GM21423 (cell line): ENCODE measurements around the gene SORCS3.
A peak's percentile ranks its signal among the peaks of the same experiment; 100 is the strongest.

Experiments used
- ATAC-seq: cut with Tn5 transposase; IDR thresholded peaks from one replicate; pipeline ENCODE4 v1.9.1; 2021; ENCODE audit warnings: mild to moderate bottlenecking, moderate library complexity; ENCODE audit not compliant: unreplicated experiment

The SORCS3 gene

GRCh38 chr10:104981995-104982394 is 340.9 kb downstream of the SORCS3 start:
- ATAC-seq = no peak

DNA sequence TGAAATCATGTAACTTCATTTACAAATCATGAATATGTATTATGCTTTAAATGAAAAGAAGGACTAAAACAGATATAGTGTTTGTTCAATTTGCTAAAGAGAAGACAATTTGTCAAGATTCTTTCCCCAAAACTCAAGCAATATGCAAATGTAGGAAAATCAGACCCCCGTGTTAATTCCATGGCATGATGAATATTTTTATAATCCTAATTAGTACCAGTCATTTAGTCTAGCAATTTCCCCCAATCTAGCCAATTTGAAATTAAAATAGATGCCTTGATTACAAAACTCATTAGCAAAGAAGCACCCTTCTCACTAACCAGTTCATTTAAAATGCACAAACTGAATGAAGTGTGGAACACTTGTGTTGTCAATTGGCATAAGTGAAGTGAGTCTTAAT is 347.6 kb downstream of the SORCS3 start:
- ATAC-seq = no peak

DNA sequence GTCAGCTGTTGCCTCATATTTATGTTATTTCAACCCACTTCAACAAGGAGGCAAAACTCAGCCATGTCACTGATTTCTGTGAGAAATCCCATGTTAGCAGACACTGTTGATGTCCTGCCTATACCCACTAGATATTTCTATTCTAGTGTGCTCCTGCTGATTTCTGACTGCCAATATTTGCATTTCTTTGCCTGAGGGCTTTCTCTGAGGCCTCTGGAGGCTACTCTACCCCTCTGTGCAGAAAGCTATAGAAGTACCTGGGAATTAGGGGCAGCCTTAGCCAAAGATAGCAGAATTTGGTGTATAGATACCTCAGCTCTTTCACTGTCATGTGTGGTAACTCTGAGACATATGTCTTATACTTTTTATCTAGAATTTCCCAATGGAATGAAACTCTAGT is 348.8 kb downstream of the SORCS3 start:
- no peak for ATAC-seq

DNA sequence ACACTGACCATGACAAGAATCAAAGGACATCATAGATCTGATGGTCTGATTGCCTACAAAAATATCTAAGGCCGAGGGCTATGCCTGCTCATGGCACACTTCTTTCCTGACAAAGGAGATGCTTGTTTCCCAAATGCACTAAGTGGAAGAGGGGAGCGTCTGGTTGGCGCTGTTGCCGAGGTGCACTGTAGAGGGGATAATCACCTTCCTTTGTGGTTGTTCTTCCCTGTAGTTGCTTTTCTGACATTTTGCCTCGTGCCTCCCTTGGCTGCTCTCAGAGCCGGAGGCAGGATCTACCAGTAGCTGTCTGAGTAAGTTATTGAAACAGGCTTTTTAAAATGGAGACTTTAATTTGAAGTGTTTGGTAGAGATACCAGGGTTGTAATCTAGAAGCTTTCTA is 352.0 kb downstream of the SORCS3 start:
- no peak for ATAC-seq

- no peak for ATAC-seq
These were observed 360.2 kb downstream of the SORCS3 start for GRCh38 chr10:105001269-105001668.

DNA sequence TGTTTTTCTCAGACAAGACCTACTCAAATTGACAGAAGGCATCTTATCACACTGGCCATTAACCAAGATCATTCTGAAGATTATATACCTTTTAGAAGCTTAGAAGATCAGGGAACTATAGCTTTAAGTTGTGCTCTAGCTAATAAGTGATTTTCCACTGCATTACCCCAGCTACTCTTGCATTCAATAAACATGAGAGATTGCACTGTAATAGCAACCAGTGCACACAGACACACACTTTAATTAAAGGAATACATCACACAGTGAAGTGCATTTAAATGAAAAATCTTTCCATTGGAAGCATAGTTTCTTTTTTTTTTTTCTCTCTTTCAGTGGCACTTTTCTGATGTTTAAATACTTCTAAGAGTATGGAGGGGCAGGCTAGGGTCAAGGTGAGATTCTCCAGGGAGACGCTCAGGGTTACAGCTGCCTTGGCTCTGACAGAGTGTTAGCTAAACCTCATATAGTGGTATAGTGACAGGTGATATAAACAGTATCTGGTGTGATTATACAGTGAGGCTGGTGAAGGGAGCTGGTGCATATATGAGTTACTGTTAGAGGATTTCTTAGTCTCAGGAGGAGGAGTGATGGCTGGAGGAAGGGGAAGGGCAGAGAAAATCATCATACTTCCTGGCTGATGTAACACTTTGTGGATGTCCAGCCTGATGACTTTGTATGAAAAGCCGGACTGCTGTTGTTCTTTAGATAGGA is 369.5 kb downstream of the SORCS3 start:
- ATAC-seq = no peak

- ATAC-seq = no peak
These were observed 376.0 kb downstream of the SORCS3 start for GRCh38 chr10:105017116-105017515.

- ATAC-seq = no peak
These were observed 376.6 kb downstream of the SORCS3 start for GRCh38 chr10:105017691-105018090.

- no peak for ATAC-seq
These were observed 382.4 kb downstream of the SORCS3 start for GRCh38 chr10:105023211-105024111.

DNA sequence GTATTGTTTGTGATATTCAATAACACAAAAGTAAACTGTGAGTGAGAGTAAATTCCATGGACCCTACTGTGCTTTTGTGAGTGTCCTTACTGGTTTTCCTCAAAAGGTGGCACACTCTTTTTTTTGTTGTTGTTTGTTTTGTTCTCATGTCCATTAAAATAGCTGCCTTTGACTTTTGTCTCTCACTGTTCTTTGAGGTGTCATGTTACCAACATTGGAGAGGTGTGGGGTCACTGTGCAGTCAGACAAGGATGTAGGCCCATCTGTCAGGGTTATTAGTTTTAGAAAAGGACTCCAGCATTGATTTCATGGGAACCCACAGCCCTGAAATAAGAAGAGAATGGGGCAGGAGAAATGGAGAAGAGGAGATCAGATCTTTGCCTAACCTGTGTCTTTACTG is 383.1 kb downstream of the SORCS3 start:
- ATAC-seq = no peak

GRCh38 chr10:105025092-105025491 is 384.0 kb downstream of the SORCS3 start:
- no peak for ATAC-seq

GRCh38 chr10:105026566-105026965 is 385.5 kb downstream of the SORCS3 start:
- ATAC-seq = no peak

DNA sequence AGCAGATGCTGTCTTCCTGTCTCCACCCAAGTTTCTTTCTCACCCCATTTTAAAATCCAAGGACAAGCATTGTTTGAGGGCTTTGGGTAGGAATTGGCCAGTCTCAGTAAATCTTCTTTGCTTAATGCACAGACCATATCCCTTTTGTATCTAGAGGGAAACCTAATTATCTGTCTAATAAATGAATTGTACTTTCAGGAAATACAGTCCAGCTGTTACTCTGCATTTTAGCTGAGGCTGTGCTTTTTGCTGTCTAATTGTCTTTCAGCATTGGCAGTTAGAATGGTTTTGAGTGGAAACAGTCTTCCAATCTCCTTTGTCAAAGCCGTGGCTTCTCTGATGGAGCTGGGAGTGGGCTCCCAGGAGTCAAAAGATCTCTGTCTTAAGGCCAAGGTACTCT is 388.2 kb downstream of the SORCS3 start:
- no peak for ATAC-seq

DNA sequence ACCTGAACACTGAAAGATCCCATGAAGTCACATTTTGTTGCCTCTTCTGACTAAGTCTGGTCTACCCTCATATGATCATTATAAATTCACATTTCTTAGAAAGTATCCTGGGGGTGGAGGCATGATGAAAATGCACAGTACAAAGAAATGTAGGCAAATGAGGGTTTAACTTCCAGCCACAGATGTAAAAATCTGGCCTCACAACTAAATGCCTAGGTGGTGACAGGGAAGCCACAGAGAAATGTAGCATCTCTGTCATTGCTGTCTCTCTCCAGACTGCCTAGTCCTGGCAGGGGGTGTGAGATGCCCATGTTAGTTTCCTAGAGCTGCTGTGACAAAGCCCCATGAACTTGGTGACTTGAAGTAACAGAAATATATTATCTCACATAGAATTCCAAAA is 395.9 kb downstream of the SORCS3 start:
- no peak for ATAC-seq

- no peak for ATAC-seq
These were observed 400.9 kb downstream of the SORCS3 start for GRCh38 chr10:105041956-105042355.

GRCh38 chr10:105042906-105043552 is 401.9 kb downstream of the SORCS3 start:
- ATAC-seq = no peak

- no peak for ATAC-seq
These were observed 403.8 kb downstream of the SORCS3 start for GRCh38 chr10:105044902-105045301.

- ATAC-seq = no peak
These were observed 415.3 kb downstream of the SORCS3 start for GRCh38 chr10:105056413-105056812.

DNA sequence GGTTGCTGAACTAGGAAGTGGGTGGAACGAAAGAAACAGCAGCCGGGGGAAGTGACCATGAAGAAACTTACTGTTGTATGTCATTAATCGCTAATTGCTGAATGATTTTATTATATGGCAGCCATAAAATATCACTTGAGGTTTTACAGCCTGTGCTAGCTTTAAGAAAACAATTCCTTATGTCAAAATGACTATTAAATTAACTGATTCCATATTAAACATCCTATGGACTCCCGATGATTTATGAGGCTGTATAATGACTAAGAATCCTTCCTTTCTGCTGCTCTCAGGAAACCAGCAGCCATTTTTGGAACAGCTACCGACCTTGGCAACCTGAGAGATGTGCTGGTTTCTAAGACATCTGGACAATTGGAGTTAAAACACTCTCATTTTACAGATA is 421.9 kb downstream of the SORCS3 start:
- no peak for ATAC-seq

- ATAC-seq = peak; percentile 75
These were observed 422.7 kb downstream of the SORCS3 start for GRCh38 chr10:105063796-105064195.

DNA sequence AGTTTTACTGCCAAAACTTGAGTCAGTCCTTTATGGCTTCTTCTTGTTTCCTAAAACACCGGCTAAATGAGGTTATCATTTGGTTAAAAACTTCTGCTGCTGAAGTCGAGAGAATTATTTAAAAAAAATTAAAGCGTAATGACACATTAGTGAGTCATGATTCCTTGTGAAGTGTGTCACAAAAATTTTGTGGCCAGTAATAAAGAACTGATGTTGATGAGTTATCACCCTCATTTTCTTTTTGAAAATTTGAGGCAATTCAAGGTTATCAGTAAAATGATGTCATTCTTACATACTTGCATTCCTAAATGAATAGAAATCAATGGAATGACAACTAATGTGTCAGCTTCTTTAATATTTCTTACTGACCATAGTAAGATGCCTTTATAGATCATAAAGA is 427.4 kb downstream of the SORCS3 start:
- ATAC-seq = no peak

DNA sequence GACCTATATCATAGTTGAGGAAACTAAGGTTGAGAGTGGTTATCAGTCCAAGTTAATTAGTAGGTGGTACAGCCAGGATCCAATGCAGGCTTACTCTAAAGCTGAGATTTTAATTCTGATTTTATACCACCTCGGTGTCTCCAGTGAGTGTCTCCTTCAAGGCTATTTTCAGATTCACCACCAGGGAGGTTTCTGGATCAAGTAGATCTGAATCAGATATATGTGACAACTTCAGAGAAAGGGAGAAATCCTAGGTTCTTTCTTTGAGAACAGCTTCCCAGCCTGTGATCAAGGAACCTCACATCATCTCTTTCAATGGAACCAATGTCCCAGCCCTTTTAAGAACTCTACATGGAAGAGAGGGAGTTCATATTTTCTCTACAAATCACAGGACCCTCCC is 429.2 kb downstream of the SORCS3 start:
- no peak for ATAC-seq
